Panc1 (cell line): ENCODE results near the gene MIPEP. TPM values are rescaled to one million over a fixed set of nuclear protein-coding genes. Genes with fewer than 3 reads are reported as not detected.

ENCODE experiments used
- ATAC-seq: fragments of 200-7000 bp; cut with Tn5 transposase; 2 replicates; pipeline ENCODE4 v1.9.1; 2020; ENCODE audit warnings: mild to moderate bottlenecking, moderate library complexity
- BruUV-seq: library from RNA; stranded (reverse); fragments of 400-500 nt; replicated peaks from 2 replicates; lab custom pipeline; 2021; lab: Mats Ljungman, UMichigan
- CTCF ChIA-PET: fragments of 300-600 bp; sonication (Branson Sonifier 250); formaldehyde crosslinking; loops from one replicate; lab custom pipeline; 2022; ENCODE audit warnings: antibody characterized with exemption; lab: Charles Lee
- POLR2A ChIA-PET: fragments of 300-600 bp; sonication (Branson Sonifier 250); formaldehyde crosslinking; loops from one replicate; lab custom pipeline; 2022; ENCODE audit warnings: antibody characterized with exemption; lab: Charles Lee
- DNase-seq: peaks from one replicate; pipeline ENCODE4 v3.0.0-alpha.2; 2010; ENCODE audit warnings: low read depth, low spot score
- H3K27ac ChIP-seq: 2 replicates; pipeline ENCODE4 v1.5.1; 2011; ENCODE audit warnings: mild to moderate bottlenecking, low read length, inconsistent platforms
- H3K27me3 ChIP-seq: fragments of 200-500 bp; sonication (Bioruptor generic); 2 replicates; pipeline ENCODE4 v1.6.0; 2014; ENCODE audit warnings: low read length, inconsistent platforms; ENCODE audit not compliant: control insufficient read depth, insufficient read depth
- H3K36me3 ChIP-seq: fragments of 200-500 bp; sonication (Bioruptor generic); 2 replicates; pipeline ENCODE4 v1.5.1; 2014; ENCODE audit warnings: inconsistent platforms, mild to moderate bottlenecking, low read length, moderate library complexity; ENCODE audit not compliant: control insufficient read depth, insufficient read depth
- H3K4me1 ChIP-seq: 2 replicates; pipeline ENCODE4 v1.5.1; 2011; ENCODE audit warnings: inconsistent platforms, mild to moderate bottlenecking, low read length, moderate library complexity; ENCODE audit not compliant: control insufficient read depth, insufficient read depth
- H3K4me3 ChIP-seq, 2 experiments: 2 replicates each; pipeline ENCODE4 v1.5.1; 2011 to 2012; ENCODE audit warnings: low read depth in 2 of 2, low read length in 2 of 2, mild to moderate bottlenecking in 2 of 2, inconsistent platforms in 1 of 2, moderate library complexity in 1 of 2
- H3K9me3 ChIP-seq: fragments of 200-500 bp; sonication (Bioruptor generic); 2 replicates; pipeline ENCODE4 v1.5.1; 2014; ENCODE audit warnings: low read depth, mild to moderate bottlenecking, inconsistent platforms, low read length, moderate library complexity; ENCODE audit not compliant: control insufficient read depth, insufficient read depth
- CTCF ChIP-seq: fragments of 450-650 bp; IDR thresholded peaks from 2 replicates; pipeline ENCODE4 v1.5.1; 2017; ENCODE audit warnings: mild to moderate bottlenecking
- POLR2AphosphoS5 ChIP-seq: IDR thresholded peaks from 2 replicates; pipeline ENCODE4 v1.6.1; 2012; ENCODE audit warnings: mild to moderate bottlenecking, low read depth, low read length, moderate library complexity
- SIN3A ChIP-seq: IDR thresholded peaks from 2 replicates; pipeline ENCODE4 v1.6.1; 2012; ENCODE audit warnings: low read depth, mild to moderate bottlenecking, low read length, moderate library complexity, borderline replicate concordance; ENCODE audit not compliant: insufficient read depth
- TCF7L2 ChIP-seq: IDR thresholded peaks from 2 replicates; pipeline ENCODE4 v1.6.1; 2011; ENCODE audit warnings: mild to moderate bottlenecking, low read depth, low read length, inconsistent platforms
- in situ Hi-C: cut with HindIII; loops from 2 replicates; pipeline ENCODE4 v1.10.0; 2016; ENCODE audit warnings: low sequenced_read_pairs, low pct_unique_long_range_greater_than_20kb
- intact Hi-C: fragments of 100-400 bp; cut with micrococcal nuclease; formaldehyde crosslinking; loops from one replicate; pipeline ENCODE4 v1.10.0; 2022; ENCODE audit not compliant: unreplicated experiment
- total RNA-seq: library from RNA; stranded (reverse); gene quantifications from one replicate; pipeline ENCODE4 v1.2.1, GENCODE V29; 2021; ENCODE audit not compliant: unreplicated experiment
- TF ChIP-seq, protein P1 (sequence below), 2 experiments: IDR thresholded peaks; 2 replicates each; pipeline ENCODE4 v1.6.1; 2011 to 2012; ENCODE audit warnings: low read depth in 2 of 2, control low read depth in 1 of 2, low read length in 1 of 2, mild to moderate bottlenecking in 1 of 2, moderate library complexity in 1 of 2; ENCODE audit not compliant: insufficient read depth in 1 of 2

The MIPEP gene
- total RNA-seq, 1 experiment from 2014 or later = 13.8 TPM

DNA sequence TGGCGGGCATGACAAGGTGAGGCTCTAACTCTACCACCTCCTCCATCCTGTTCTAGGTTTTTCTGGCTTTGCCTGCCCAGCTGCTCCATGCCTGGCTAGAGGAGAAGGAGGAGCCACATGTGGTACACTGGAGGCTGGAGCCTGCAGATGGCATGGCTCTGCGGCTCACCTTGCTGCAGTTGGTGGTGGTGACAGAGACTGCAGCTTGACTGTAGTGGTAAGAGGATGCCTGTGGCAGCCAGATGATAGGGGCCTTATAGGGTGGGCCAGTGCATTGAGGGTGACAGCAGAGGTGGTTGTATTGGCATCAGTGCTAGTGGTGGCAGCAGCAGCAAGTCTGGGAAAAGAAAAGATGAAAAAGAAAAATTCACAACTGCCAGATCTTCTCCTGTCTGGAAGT is 172.8 kb downstream of the MIPEP start:
- in situ Hi-C loops = no loop called here
- no peaks in the 10 kb centered on the region for H3K9me3 ChIP-seq
- no peak overlapping the region for H3K4me3 ChIP-seq
- CTCF ChIA-PET = no interaction called here
- H3K4me1 ChIP-seq = no peaks in the 10 kb centered on the region
- ATAC-seq (no peak), DNase-seq (no peak)
- no peaks in the 10 kb centered on the region for H3K36me3 ChIP-seq
- H3K27me3 ChIP-seq = no peaks in the 10 kb centered on the region
- TF ChIP-seq SIN3A (no peak), CTCF (no peak)
- H3K27ac ChIP-seq = no peak overlapping the region
- no TSS peak for BruUV-seq
- intact Hi-C loops = no loop called here
- POLR2A ChIA-PET = no interaction called here

DNA sequence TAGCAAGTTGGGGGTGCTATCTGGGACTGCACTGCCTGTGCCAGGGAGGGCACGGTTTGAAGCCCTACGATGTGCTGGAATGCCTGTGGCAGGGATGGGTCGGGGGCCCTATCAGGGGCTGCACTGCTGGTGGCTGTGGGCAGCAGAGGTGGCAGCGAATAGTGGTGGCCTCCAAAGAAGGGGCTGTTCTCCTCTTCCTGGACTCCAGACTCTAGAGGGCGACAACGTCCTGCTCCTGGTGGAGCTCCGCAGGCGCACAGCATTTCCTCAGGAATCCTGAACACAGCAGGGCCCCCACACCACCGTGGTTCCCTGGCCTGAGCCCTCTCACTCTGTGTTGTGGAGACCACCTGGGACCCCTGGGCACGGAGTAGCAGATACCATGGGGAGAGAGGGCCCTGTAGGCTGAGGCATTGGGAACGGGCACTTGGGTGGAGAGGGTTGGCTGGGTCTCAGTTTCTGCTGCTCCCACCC is 173.4 kb downstream of the MIPEP start:
- no TSS peak for BruUV-seq
- no peaks in the 10 kb centered on the region for H3K4me1 ChIP-seq
- in situ Hi-C loops = no loop called here
- H3K4me3 ChIP-seq = no peak overlapping the region
- CTCF ChIA-PET = no interaction called here
- H3K27me3 ChIP-seq = no peaks in the 10 kb centered on the region
- H3K9me3 ChIP-seq = no peaks in the 10 kb centered on the region
- ATAC-seq (no peak), DNase-seq (no peak)
- H3K27ac ChIP-seq = no peak overlapping the region
- POLR2A ChIA-PET = no interaction called here
- no peaks in the 10 kb centered on the region for H3K36me3 ChIP-seq
- TF ChIP-seq POLR2AphosphoS5 = no peak
- peak; percentile 67 for TF ChIP-seq CTCF
- intact Hi-C loops = no loop called here

- Histone ChIP-seq H3K9me3 (no peaks in the 10 kb centered on the region), H3K4me1 (no peaks in the 10 kb centered on the region), H3K27ac (no peak overlapping the region), H3K4me3 (no peak overlapping the region), H3K27me3 (no peaks in the 10 kb centered on the region), H3K36me3 (no peaks in the 10 kb centered on the region)
- POLR2A ChIA-PET = no interaction called here
- CTCF ChIA-PET = no interaction called here
- intact Hi-C loops (no loop called here), in situ Hi-C loops (no loop called here)
- BruUV-seq = no TSS peak
- TF ChIP-seq, protein P1, sequence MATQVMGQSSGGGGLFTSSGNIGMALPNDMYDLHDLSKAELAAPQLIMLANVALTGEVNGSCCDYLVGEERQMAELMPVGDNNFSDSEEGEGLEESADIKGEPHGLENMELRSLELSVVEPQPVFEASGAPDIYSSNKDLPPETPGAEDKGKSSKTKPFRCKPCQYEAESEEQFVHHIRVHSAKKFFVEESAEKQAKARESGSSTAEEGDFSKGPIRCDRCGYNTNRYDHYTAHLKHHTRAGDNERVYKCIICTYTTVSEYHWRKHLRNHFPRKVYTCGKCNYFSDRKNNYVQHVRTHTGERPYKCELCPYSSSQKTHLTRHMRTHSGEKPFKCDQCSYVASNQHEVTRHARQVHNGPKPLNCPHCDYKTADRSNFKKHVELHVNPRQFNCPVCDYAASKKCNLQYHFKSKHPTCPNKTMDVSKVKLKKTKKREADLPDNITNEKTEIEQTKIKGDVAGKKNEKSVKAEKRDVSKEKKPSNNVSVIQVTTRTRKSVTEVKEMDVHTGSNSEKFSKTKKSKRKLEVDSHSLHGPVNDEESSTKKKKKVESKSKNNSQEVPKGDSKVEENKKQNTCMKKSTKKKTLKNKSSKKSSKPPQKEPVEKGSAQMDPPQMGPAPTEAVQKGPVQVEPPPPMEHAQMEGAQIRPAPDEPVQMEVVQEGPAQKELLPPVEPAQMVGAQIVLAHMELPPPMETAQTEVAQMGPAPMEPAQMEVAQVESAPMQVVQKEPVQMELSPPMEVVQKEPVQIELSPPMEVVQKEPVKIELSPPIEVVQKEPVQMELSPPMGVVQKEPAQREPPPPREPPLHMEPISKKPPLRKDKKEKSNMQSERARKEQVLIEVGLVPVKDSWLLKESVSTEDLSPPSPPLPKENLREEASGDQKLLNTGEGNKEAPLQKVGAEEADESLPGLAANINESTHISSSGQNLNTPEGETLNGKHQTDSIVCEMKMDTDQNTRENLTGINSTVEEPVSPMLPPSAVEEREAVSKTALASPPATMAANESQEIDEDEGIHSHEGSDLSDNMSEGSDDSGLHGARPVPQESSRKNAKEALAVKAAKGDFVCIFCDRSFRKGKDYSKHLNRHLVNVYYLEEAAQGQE (IDR thresholded peaks at IDR 0.05; ENCODE audit: insufficient read depth in 1 of 2, low read depth in 2 of 2, low read length in 1 of 2) = no peak
- TF ChIP-seq POLR2AphosphoS5 (no peak), CTCF (no peak), TCF7L2 (no peak)
- DNase-seq (no peak), ATAC-seq (no peak)
Measured at GRCh38 chr13:23715092-23715761, 174.0 kb downstream of the MIPEP start.
